SJSA1 (cell line): ENCODE measurements around the gene MCCC1. TPM values are rescaled to one million over a fixed set of nuclear protein-coding genes. Genes with fewer than 3 reads are reported as not detected.

Experiments
- total RNA-seq: library from RNA; depleted of rRNA; stranded (reverse); fragments of >200 nt; shearing (Covaris generic); gene quantifications from 2 replicates; pipeline ENCODE4 v1.2.3, GENCODE V29; 2014; rRNA removed

Gene MCCC1
- total RNA-seq, 1 experiment from 2014 or later, result 13.4 TPM

Other genes with a start within 250 kb of the MCCC1 start
- 24.9 and 48.0 TPM in 2 replicates for gene DCUN1D1, start 119.0 kb downstream of the MCCC1 start, total RNA-seq
- not detected in 2 replicates for gene LAMP3, start 63.2 kb upstream of the MCCC1 start, total RNA-seq
- 0.66 and 2.2 TPM in 2 replicates for gene B3GNT5, start 153.8 kb upstream of the MCCC1 start, total RNA-seq